COLO668 (cell line): ENCODE results near the gene SOX21.
"Not testable (repeated sequence)": the region's sequence is repeated elsewhere in the genome, so short reads cannot be mapped to it uniquely, and the experiment has no call there.

Source experiments
- DNase-seq: peaks from one replicate; lab custom pipeline; 2025; ENCODE audit not compliant: unreplicated experiment; lab: John Stamatoyannopoulos, UW

Gene SOX21

GRCh38 chr13:94712287-94712811 is at the start of gene SOX21:
Gene SOX21 (minus strand): TSS chr13:94712545. CDS start chr13:94712049, 496 bp downstream.
- DNase-seq: no peak

- no peak for DNase-seq
Observed at GRCh38 chr13:94761407-94761806, 49.1 kb upstream of the SOX21 start.

GRCh38 chr13:94759120-94759728 is 46.9 kb upstream of the SOX21 start:
- no peak for DNase-seq

GRCh38 chr13:94758436-94758960 is 46.2 kb upstream of the SOX21 start:
- DNase-seq: no peak

GRCh38 chr13:94753327-94753726 is 41.0 kb upstream of the SOX21 start:
- DNase-seq: peak; percentile 56

- DNase-seq: no peak
Observed at GRCh38 chr13:94749162-94749561, 36.8 kb upstream of the SOX21 start.

- no peak for DNase-seq
Observed at GRCh38 chr13:94739235-94739634, 26.9 kb upstream of the SOX21 start.

GRCh38 chr13:94731028-94731427 is 18.7 kb upstream of the SOX21 start:
- no peak for DNase-seq

GRCh38 chr13:94729941-94730340 is 17.6 kb upstream of the SOX21 start:
- not testable (repeated sequence) for DNase-seq

GRCh38 chr13:94726425-94726824 is 14.1 kb upstream of the SOX21 start:
- no peak for DNase-seq

- no peak for DNase-seq
Observed at GRCh38 chr13:94722609-94723345, 10.4 kb upstream of the SOX21 start.

GRCh38 chr13:94718697-94719096 is 6.4 kb upstream of the SOX21 start:
- DNase-seq: not testable (repeated sequence)

- no peak for DNase-seq
Observed at GRCh38 chr13:94717916-94718315, 5.6 kb upstream of the SOX21 start.

GRCh38 chr13:94716016-94716415 is 3.7 kb upstream of the SOX21 start:
- no peak for DNase-seq

- DNase-seq: no peak
Observed at GRCh38 chr13:94713561-94714182, 1.3 kb upstream of the SOX21 start.

- DNase-seq: peak; percentile 96
Observed at GRCh38 chr13:94712812-94713560, 641 bp upstream of the SOX21 start.

GRCh38 chr13:94711561-94712286 is 621 bp downstream of the SOX21 start:
- peak; percentile 96 for DNase-seq

GRCh38 chr13:94710881-94711560 is 1.3 kb downstream of the SOX21 start:
- peak; percentile 98 for DNase-seq

- DNase-seq: peak; percentile 75
Observed at GRCh38 chr13:94710065-94710781, 2.1 kb downstream of the SOX21 start.
